GM10266 (cell line): Measurements from ENCODE around the gene UBQLN3.

Experiments
- DNase-seq: peaks from one replicate; pipeline ENCODE4 v3.0.0; 2012; ENCODE audit errors: extremely low spot score
- TF ChIP-seq, protein P1 (sequence below): IDR thresholded peaks from 2 replicates; pipeline ENCODE4 v1.5.1; 2012; ENCODE audit warnings: mild to moderate bottlenecking, low read depth; ENCODE audit not compliant: control insufficient read depth, insufficient read depth; ENCODE audit errors: missing control alignments

UBQLN3 gene

DNA sequence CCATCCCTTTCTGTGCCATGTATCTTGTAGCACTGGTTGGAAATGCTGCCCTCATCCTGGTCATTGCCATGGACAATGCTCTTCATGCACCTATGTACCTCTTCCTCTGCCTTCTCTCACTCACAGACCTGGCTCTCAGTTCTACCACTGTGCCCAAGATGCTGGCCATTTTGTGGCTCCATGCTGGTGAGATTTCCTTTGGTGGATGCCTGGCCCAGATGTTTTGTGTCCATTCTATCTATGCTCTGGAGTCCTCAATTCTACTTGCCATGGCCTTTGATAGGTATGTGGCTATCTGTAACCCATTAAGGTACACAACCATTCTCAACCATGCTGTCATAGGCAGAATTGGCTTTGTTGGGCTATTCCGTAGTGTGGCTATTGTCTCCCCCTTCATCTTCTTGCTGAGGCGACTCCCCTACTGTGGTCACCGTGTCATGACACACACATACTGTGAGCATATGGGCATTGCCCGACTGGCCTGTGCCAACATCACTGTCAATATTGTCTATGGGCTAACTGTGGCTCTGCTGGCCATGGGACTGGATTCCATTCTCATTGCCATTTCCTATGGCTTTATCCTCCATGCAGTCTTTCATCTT, 20.9 kb downstream of the UBQLN3 start:
- DNase-seq = no peak
- TF ChIP-seq, protein P1, sequence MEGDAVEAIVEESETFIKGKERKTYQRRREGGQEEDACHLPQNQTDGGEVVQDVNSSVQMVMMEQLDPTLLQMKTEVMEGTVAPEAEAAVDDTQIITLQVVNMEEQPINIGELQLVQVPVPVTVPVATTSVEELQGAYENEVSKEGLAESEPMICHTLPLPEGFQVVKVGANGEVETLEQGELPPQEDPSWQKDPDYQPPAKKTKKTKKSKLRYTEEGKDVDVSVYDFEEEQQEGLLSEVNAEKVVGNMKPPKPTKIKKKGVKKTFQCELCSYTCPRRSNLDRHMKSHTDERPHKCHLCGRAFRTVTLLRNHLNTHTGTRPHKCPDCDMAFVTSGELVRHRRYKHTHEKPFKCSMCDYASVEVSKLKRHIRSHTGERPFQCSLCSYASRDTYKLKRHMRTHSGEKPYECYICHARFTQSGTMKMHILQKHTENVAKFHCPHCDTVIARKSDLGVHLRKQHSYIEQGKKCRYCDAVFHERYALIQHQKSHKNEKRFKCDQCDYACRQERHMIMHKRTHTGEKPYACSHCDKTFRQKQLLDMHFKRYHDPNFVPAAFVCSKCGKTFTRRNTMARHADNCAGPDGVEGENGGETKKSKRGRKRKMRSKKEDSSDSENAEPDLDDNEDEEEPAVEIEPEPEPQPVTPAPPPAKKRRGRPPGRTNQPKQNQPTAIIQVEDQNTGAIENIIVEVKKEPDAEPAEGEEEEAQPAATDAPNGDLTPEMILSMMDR = no peak

DNA sequence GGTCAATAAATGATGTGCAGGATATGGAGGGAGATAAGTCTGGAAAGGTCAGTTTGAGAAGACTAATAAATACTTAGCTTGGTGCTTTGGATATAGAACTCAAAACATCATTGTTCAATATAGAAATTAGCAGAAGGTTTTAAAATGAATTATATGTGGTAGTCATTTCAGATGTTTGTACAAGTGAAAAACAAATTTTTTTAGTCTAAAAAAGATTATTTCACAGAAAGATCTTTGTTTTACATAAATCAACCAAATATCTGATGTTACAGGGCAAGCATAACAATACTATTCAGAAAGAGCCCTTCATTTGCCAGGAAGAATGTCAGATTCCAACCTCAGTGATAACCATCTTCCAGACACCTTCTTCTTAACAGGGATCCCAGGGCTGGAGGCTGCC, 21.4 kb downstream of the UBQLN3 start, which contains the start of gene OR52D1:
TSS of gene OR52D1 (plus strand) at position 301 of the 400 bp plus-strand sequence. CDS start at position 323, 22 bp downstream.
- DNase-seq = no peak
- TF ChIP-seq, protein P1 = no peak

DNA sequence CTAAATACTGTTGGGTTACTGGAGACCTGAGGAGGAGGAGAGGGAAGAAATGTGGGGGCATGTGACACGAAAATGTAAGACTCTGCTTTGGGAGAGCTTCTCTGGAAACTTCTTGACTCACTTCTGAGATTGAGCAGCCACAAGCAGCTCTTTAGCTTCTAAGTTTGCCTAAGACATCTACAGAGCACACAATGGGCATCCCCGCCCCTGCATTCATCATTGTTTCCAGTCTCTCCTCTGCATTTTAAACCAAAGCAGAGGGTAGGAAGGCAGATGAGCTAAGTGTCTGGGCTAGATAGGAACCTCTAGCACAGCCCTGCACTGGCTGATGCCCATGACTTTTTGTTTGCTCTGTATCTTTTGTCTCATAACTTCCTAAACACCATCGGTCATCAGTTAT, 23.3 kb downstream of the UBQLN3 start:
- TF ChIP-seq, protein P1 = no peak
- no peak for DNase-seq

- TF ChIP-seq, protein P1 = no peak
- no peak for DNase-seq
Observed at GRCh38 chr11:5486003-5486402, 23.8 kb downstream of the UBQLN3 start.

DNA sequence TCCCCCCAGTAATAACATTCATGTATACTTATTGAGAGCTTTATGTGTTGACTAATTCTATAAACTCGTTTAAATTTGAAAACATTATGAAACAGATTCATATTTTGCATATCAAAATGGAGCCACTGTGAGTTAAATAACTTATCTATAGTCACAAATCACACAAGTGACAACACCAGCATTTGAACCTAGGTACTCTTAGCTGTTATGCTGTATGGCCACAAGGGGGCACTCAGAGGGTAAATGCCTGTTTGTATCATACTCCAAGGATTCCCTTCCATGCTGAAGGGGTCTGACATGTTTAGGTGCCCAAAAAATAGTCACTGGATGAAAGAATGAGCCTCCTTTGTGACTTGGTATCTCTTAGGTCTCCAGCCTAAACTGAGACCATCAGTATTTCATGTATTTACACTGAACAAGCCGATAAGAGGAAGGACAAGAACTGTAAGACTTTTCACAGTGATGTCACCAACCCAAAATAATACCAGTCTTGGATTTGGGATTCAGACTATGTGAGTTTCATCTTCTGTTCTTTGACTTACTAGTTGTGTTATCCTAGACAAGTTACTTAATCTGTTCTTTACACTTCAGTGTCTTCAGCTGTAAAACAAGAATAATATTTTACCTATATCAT, 33.5 kb downstream of the UBQLN3 start:
- TF ChIP-seq, protein P1 = peak; percentile 72

GRCh38 chr11:5473921-5474320, 35.8 kb downstream of the UBQLN3 start:
- TF ChIP-seq, protein P1 = no peak
- no peak for DNase-seq

More for the DNA sequence above, 33.5 kb downstream of the UBQLN3 start:
- DNase-seq = peak; percentile 60

- DNase-seq = no peak
- TF ChIP-seq, protein P1 = no peak
Observed at GRCh38 chr11:5467527-5467926, 42.2 kb downstream of the UBQLN3 start.
